Kidney (tissue), 14 donors: ENCODE data around the gene ESYT2. TPM values are rescaled to one million over a fixed set of nuclear protein-coding genes. Genes with fewer than 3 reads are reported as not detected.

Source experiments
- DNase-seq, 5 donors: peaks; one replicate each; pipeline ENCODE4 v3.0.0-alpha.2; 2013 to 2020
- FAIRE-seq: peaks from 2 replicates; lab custom pipeline; 2012; peaks lifted over from hg19 to GRCh38; lab: Jason Lieb, UNC
- H3K27ac ChIP-seq, 2 donors: one replicate each; pipeline ENCODE4 v1.7.0; 2013; ENCODE audit warnings: low read depth in 2 of 2, low read length in 2 of 2, inconsistent platforms in 1 of 2
- H3K27me3 ChIP-seq: one replicate; pipeline ENCODE4 v1.7.1; 2013; ENCODE audit warnings: low read length, inconsistent platforms; ENCODE audit not compliant: control insufficient read depth, insufficient read depth
- H3K36me3 ChIP-seq, 3 donors: one replicate each; pipeline versions ENCODE4 v1.7.0 to v1.7.1; 2013; ENCODE audit warnings: low read length in 3 of 3, control low read depth in 1 of 3, inconsistent platforms in 1 of 3; ENCODE audit not compliant: insufficient read depth in 3 of 3, control insufficient read depth in 2 of 3
- H3K4me1 ChIP-seq, 3 donors: one replicate each; pipeline versions ENCODE4 v1.7.0 to v1.7.1; 2013; ENCODE audit warnings: low read length in 3 of 3, inconsistent platforms in 1 of 3, low read depth in 1 of 3; ENCODE audit not compliant: control insufficient read depth in 2 of 3, insufficient read depth in 2 of 3
- H3K4me3 ChIP-seq, 3 donors: one replicate each; pipeline versions ENCODE4 v1.7.0 to v1.8.1; 2013; ENCODE audit warnings: low read length in 3 of 3, control low read depth in 1 of 3, inconsistent platforms in 1 of 3
- H3K9ac ChIP-seq, 3 donors: one replicate each; pipeline versions ENCODE4 v1.7.0 to v1.7.1; 2013; ENCODE audit warnings: low read length in 3 of 3, control low read depth in 1 of 3, inconsistent platforms in 1 of 3
- H3K9me3 ChIP-seq, 3 donors: one replicate each; pipeline versions ENCODE4 v1.7.0 to v1.7.1; 2013; ENCODE audit warnings: low read length in 3 of 3, control low read depth in 1 of 3, inconsistent platforms in 1 of 3; ENCODE audit not compliant: control insufficient read depth in 2 of 3, insufficient read depth in 1 of 3
- CTCF ChIP-seq: IDR thresholded peaks from 3 replicates; pipeline ENCODE4 v1.5.1; 2012; ENCODE audit warnings: mild to moderate bottlenecking, moderate library complexity, borderline replicate concordance; ENCODE audit not compliant: insufficient read depth; ENCODE audit errors: extremely low read depth
- intact Hi-C: fragments of 100-400 bp; cut with DNase I; formaldehyde crosslinking; loops from one replicate; pipeline ENCODE4 v1.11.1; 2022
- polyA plus RNA-seq: library from polyadenylated mRNA; stranded (reverse); fragments of 350-450 nt; fragmentation: Illumina TruSeq; extraction: RNeasy Lipid Tissue Mini Kit (QIAGEN cat#74804); gene quantifications from one replicate; pipeline ENCODE4 v1.2.3, GENCODE V29; 2014; ENCODE audit warnings: low read depth, low replicate concordance; ENCODE audit not compliant: insufficient read depth
- total RNA-seq: library from RNA; stranded (reverse); fragmentation: NEBNext Ultra II Directional; extraction: Animal tissue kit (Norgen Biotek cat#: 25700); gene quantifications from one replicate; pipeline ENCODE4 v1.2.1, GENCODE V29; 2021
- donor health status: control.
- donor health status: control.
- donor health status: control.
- donor health status: control.
- donor health status: control.
- donor health status: DM: yes; HTN: yes; CAD: no.
- donor health status: Normal renal cell carcinoma (clear cell type).

ESYT2 gene
- total and polyA plus RNA-seq, 2 donors from 2014 or later: 19.4 to 95.8 TPM

GRCh38 chr7:158745057-158745715, 84.1 kb downstream of the ESYT2 start:
- TF ChIP-seq CTCF: no peak
- FAIRE-seq (no peak), DNase-seq (no peak)
- intact Hi-C loops: no loop called here
- no peaks in the 10 kb centered on the region for H3K4me1 ChIP-seq
- H3K4me3 ChIP-seq: no peak overlapping the region
- H3K27ac ChIP-seq: no peak overlapping the region
- H3K27me3 ChIP-seq: no peaks in the 10 kb centered on the region
- H3K36me3 ChIP-seq: peaks cover 0 to 34% (median 20%) of the 10 kb centered on the region in 3 donors
- H3K9me3 ChIP-seq: no peaks in the 10 kb centered on the region
- H3K9ac ChIP-seq: no peak overlapping the region

- Histone ChIP-seq H3K36me3 (peaks cover 0 to 42% (median 24%) of the 10 kb centered on the region in 3 donors), H3K4me3 (no peak overlapping the region), H3K27me3 (no peaks in the 10 kb centered on the region), H3K27ac (no peak overlapping the region), H3K9ac (no peak overlapping the region), H3K9me3 (no peaks in the 10 kb centered on the region), H3K4me1 (no peaks in the 10 kb centered on the region)
- FAIRE-seq: no peak
- intact Hi-C loops: no loop called here
- DNase-seq: no peak
- no peak for TF ChIP-seq CTCF
These were observed 85.2 kb downstream of the ESYT2 start for GRCh38 chr7:158744070-158744469.

GRCh38 chr7:158743219-158743618, 86.1 kb downstream of the ESYT2 start:
- H3K4me1 ChIP-seq: no peaks in the 10 kb centered on the region
- no peaks in the 10 kb centered on the region for H3K9me3 ChIP-seq
- H3K9ac ChIP-seq: no peak overlapping the region
- H3K36me3 ChIP-seq: peaks cover 0 to 47% (median 28%) of the 10 kb centered on the region in 3 donors
- TF ChIP-seq CTCF: no peak
- no peak overlapping the region for H3K27ac ChIP-seq
- intact Hi-C loops: no loop called here
- no peak for FAIRE-seq
- H3K4me3 ChIP-seq: no peak overlapping the region
- DNase-seq: no peak
- H3K27me3 ChIP-seq: no peaks in the 10 kb centered on the region
